Lower lobe of right lung (tissue), 2 donors: ENCODE data around the gene NRP1. TPM values are rescaled to one million over a fixed set of nuclear protein-coding genes. Genes with fewer than 3 reads are reported as not detected.

Source experiments
- ATAC-seq, 2 donors: fragments of 200-7000 bp; cut with Tn5 transposase; one replicate each; pipeline ENCODE4 v1.9.1; 2020 to 2022; ENCODE audit warnings: mild to moderate bottlenecking in 2 of 2, moderate library complexity in 2 of 2
- DNase-seq: peaks from one replicate; pipeline ENCODE4 v3.0.0-alpha.2; 2020
- H3K27ac ChIP-seq: fragments of 200-600 bp; one replicate; pipeline ENCODE4 v1.8.0; 2022
- H3K27me3 ChIP-seq: fragments of 200-600 bp; one replicate; pipeline ENCODE4 v1.8.0; 2022; ENCODE audit warnings: low read depth
- H3K36me3 ChIP-seq: fragments of 200-600 bp; one replicate; pipeline ENCODE4 v1.8.0; 2022; ENCODE audit warnings: mild to moderate bottlenecking
- H3K4me1 ChIP-seq: fragments of 200-600 bp; one replicate; pipeline ENCODE4 v1.8.0; 2022
- H3K4me3 ChIP-seq: fragments of 200-600 bp; one replicate; pipeline ENCODE4 v1.8.0; 2022; ENCODE audit warnings: mild to moderate bottlenecking
- H3K9me3 ChIP-seq: fragments of 200-600 bp; one replicate; pipeline ENCODE4 v1.8.0; 2022
- CTCF ChIP-seq: fragments of 200-600 bp; IDR thresholded peaks from one replicate; pipeline ENCODE4 v1.8.0; 2022; ENCODE audit warnings: antibody characterized with exemption, mild to moderate bottlenecking
- intact Hi-C: fragments of 100-400 bp; cut with DNase I; formaldehyde crosslinking; loops from one replicate; pipeline ENCODE4 v1.11.0; 2022
- total RNA-seq: library from RNA; stranded (reverse); fragmentation: NEBNext Ultra II Directional; extraction: Animal tissue kit (Norgen Biotek cat#: 25700); gene quantifications from one replicate; pipeline ENCODE4 v1.2.1, GENCODE V29; 2021
- donor health status: DM: no; HTN: yes; CAD: no; lungs with severe emphysema.

Gene NRP1
- total RNA-seq, 1 donor from 2014 or later: 127 TPM

GRCh38 chr10:33217854-33218253, 116.6 kb downstream of the NRP1 start:
- intact Hi-C loops: no loop called here
- no peak overlapping the region for H3K4me3 ChIP-seq
- DNase-seq (no peak), ATAC-seq (no peak)
- peaks cover 4% of the 10 kb centered on the region for H3K4me1 ChIP-seq
- no peak overlapping the region for H3K27ac ChIP-seq
- H3K36me3 ChIP-seq: peaks cover 76% of the 10 kb centered on the region
- H3K9me3 ChIP-seq: no peaks in the 10 kb centered on the region
- no peak for TF ChIP-seq CTCF
- H3K27me3 ChIP-seq: no peaks in the 10 kb centered on the region

GRCh38 chr10:33216661-33217427, 117.6 kb downstream of the NRP1 start:
- peaks cover 71% of the 10 kb centered on the region for H3K36me3 ChIP-seq
- no peak overlapping the region for H3K4me3 ChIP-seq
- peaks cover 14% of the 10 kb centered on the region for H3K4me1 ChIP-seq
- no peak for DNase-seq
- TF ChIP-seq CTCF: no peak
- H3K27me3 ChIP-seq: no peaks in the 10 kb centered on the region
- intact Hi-C loops: no loop called here
- H3K9me3 ChIP-seq: no peaks in the 10 kb centered on the region
- ATAC-seq: peak in 1 of 2 donors; percentile 54
- no peak overlapping the region for H3K27ac ChIP-seq

GRCh38 chr10:33215635-33216034, 118.8 kb downstream of the NRP1 start:
- DNase-seq (no peak), ATAC-seq (no peak)
- peak overlapping the region; percentile 26 for H3K27ac ChIP-seq
- H3K27me3 ChIP-seq: no peaks in the 10 kb centered on the region
- peaks cover 59% of the 10 kb centered on the region for H3K36me3 ChIP-seq
- H3K4me3 ChIP-seq: no peak overlapping the region
- no peak for TF ChIP-seq CTCF
- no peaks in the 10 kb centered on the region for H3K9me3 ChIP-seq
- intact Hi-C loops: no loop called here
- H3K4me1 ChIP-seq: peaks cover 21% of the 10 kb centered on the region

GRCh38 chr10:33215154-33215553, 119.3 kb downstream of the NRP1 start:
- no peaks in the 10 kb centered on the region for H3K27me3 ChIP-seq
- ATAC-seq (no peak), DNase-seq (no peak)
- H3K27ac ChIP-seq: no peak overlapping the region
- H3K4me3 ChIP-seq: no peak overlapping the region
- H3K4me1 ChIP-seq: peaks cover 21% of the 10 kb centered on the region
- intact Hi-C loops: no loop called here
- no peak for TF ChIP-seq CTCF
- peaks cover 56% of the 10 kb centered on the region for H3K36me3 ChIP-seq
- no peaks in the 10 kb centered on the region for H3K9me3 ChIP-seq

- H3K27ac ChIP-seq: no peak overlapping the region
- H3K36me3 ChIP-seq: peaks cover 49% of the 10 kb centered on the region
- intact Hi-C loops: no loop called here
These were observed 120.3 kb downstream of the NRP1 start for GRCh38 chr10:33214174-33214573.

More at GRCh38 chr10:33214174-33214573, 120.3 kb downstream of the NRP1 start:
- no peaks in the 10 kb centered on the region for H3K27me3 ChIP-seq
- H3K4me3 ChIP-seq: no peak overlapping the region
- no peaks in the 10 kb centered on the region for H3K9me3 ChIP-seq
- ATAC-seq: no peak
- DNase-seq: no peak
- TF ChIP-seq CTCF: no peak
- peaks cover 21% of the 10 kb centered on the region for H3K4me1 ChIP-seq
